Lung (tissue), 12 donors: Measurements from ENCODE around the gene CYGB. TPM values are rescaled to one million over a fixed set of nuclear protein-coding genes. Genes with fewer than 3 reads are reported as not detected.
"Not testable (repeated sequence)": the region's sequence is repeated elsewhere in the genome, so short reads cannot be mapped to it uniquely, and the experiment has no call there.

ENCODE experiments used
- ATAC-seq: fragments of 200-7000 bp; cut with Tn5 transposase; one replicate; pipeline ENCODE4 v1.9.1; 2020; ENCODE audit warnings: moderate number of reproducible peaks; ENCODE audit not compliant: insufficient read depth, low FRiP score
- DNase-seq, 3 donors: peaks; one replicate each; pipeline ENCODE4 v3.0.0-alpha.2; 2013 to 2017
- H3K27ac ChIP-seq, 2 donors: one replicate each; pipeline ENCODE4 v1.5.1; 2013; ENCODE audit warnings: mild to moderate bottlenecking in 2 of 2, moderate library complexity in 2 of 2, control low read depth in 1 of 2, inconsistent platforms in 1 of 2, low read depth in 1 of 2, low read length in 1 of 2
- H3K27me3 ChIP-seq, 3 donors: one replicate each; pipeline ENCODE4 v1.5.1; 2013; ENCODE audit warnings: low read length in 2 of 3; ENCODE audit not compliant: control insufficient read depth in 3 of 3, insufficient read depth in 3 of 3
- H3K36me3 ChIP-seq, 4 donors: one replicate each; pipeline ENCODE4 v1.5.1; 2013; ENCODE audit warnings: low read length in 4 of 4, mild to moderate bottlenecking in 1 of 4, moderate library complexity in 1 of 4; ENCODE audit not compliant: control insufficient read depth in 4 of 4, insufficient read depth in 4 of 4
- H3K4me1 ChIP-seq, 5 donors: one replicate each; pipeline ENCODE4 v1.5.1; 2013; ENCODE audit warnings: low read length in 5 of 5, mild to moderate bottlenecking in 2 of 5, moderate library complexity in 1 of 5; ENCODE audit not compliant: control insufficient read depth in 5 of 5, insufficient read depth in 5 of 5
- H3K4me3 ChIP-seq: one replicate; pipeline ENCODE4 v1.5.1; 2013; ENCODE audit warnings: mild to moderate bottlenecking, control low read depth, moderate library complexity
- H3K9ac ChIP-seq, 2 donors: one replicate each; pipeline ENCODE4 v1.5.1; 2013; ENCODE audit warnings: low read length in 2 of 2, control low read depth in 1 of 2; ENCODE audit not compliant: insufficient read depth in 1 of 2
- H3K9me3 ChIP-seq, 4 donors: one replicate each; pipeline ENCODE4 v1.5.1; 2013; ENCODE audit warnings: low read length in 3 of 4, mild to moderate bottlenecking in 1 of 4, moderate library complexity in 1 of 4; ENCODE audit not compliant: control insufficient read depth in 4 of 4, insufficient read depth in 3 of 4
- WGBS, 2 donors: extraction: QIAGEN DNeasy Blood & Tissue Kit; methylation state at CpG; one replicate each; pipeline ENCODE4 v1.1.7; 2013; 5-methylcytosine and 5-hydroxymethylcytosine counted together
- polyA plus RNA-seq, 2 donors: library from polyadenylated mRNA; stranded (reverse); fragments of 200-250 nt; gene quantifications; one replicate each; pipeline ENCODE4 v1.2.1, GENCODE V29; 2013
- total RNA-seq, 2 donors: library from RNA; depleted of rRNA in 1 of 2; stranded (reverse); fragments of >200 nt in 1 of 2; gene quantifications; one replicate each; pipeline ENCODE4 v1.2.1, GENCODE V29; 2014 to 2021
- TF ChIP-seq, protein P1 (sequence below): IDR thresholded peaks from 2 replicates; pipeline ENCODE4 v1.5.1; 2012; ENCODE audit warnings: mild to moderate bottlenecking; ENCODE audit errors: control extremely low read depth, extremely low read depth
- donor health status: control.
- donor health status: control.
- donor health status: Bipolar disorder and iron deficiency.
- donor health status: healthy.
- donor health status: DM: yes; HTN: yes; CAD: no.

CYGB gene
- total and polyA plus RNA-seq, 4 donors, result 15.9 to 30.4 (median 20.7) TPM

DNA sequence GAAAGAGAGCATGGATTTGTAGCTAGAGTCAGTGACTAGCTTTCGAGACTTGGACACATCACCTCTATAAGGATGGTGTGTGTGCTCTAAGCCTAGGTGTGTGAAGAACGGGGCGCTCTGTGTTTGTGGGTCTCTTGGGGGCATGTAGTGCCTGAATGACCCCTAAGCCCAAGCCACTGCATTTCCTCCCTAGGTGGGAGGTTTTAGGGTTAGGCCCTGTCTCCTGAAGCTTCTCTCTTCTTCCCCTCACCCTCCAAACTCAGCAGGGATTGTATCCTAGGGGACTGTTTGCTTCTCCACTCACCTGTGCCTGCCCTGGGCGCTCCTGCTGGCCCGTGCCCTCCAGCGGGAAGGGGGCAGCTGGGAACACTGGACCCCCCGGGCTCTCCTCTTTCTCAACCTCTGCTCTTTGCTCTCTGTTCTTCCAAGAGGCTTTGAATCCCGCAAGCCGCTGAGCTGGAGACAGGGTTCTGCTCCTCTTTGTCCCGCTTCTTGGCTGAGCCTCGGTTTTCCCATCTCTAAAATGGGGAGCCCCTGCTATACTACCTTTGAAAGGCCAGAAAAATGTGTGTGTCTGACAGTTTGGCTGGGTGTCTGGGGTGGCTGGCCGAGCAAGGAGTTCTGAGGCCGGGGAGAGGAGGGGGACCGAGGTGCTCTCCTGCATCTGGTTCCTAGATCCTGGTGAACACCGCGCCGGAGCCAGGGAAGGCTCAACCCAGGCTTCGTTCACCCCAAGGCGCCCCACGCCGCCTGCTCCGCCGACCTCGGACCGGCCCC lies 810 bp downstream of the CYGB start:
- peaks cover 0 to 12% (median 0%) of the 10 kb centered on the region in 3 donors for H3K27me3 ChIP-seq
- ATAC-seq (no peak), DNase-seq (no peak)
- H3K4me3 ChIP-seq, result peak overlapping the region; percentile 25
- TF ChIP-seq, protein P1, sequence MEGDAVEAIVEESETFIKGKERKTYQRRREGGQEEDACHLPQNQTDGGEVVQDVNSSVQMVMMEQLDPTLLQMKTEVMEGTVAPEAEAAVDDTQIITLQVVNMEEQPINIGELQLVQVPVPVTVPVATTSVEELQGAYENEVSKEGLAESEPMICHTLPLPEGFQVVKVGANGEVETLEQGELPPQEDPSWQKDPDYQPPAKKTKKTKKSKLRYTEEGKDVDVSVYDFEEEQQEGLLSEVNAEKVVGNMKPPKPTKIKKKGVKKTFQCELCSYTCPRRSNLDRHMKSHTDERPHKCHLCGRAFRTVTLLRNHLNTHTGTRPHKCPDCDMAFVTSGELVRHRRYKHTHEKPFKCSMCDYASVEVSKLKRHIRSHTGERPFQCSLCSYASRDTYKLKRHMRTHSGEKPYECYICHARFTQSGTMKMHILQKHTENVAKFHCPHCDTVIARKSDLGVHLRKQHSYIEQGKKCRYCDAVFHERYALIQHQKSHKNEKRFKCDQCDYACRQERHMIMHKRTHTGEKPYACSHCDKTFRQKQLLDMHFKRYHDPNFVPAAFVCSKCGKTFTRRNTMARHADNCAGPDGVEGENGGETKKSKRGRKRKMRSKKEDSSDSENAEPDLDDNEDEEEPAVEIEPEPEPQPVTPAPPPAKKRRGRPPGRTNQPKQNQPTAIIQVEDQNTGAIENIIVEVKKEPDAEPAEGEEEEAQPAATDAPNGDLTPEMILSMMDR, result no peak
- 61% methylated on average over 25 of the region's 25 CpGs for WGBS, 2 donors
- H3K9me3 ChIP-seq, result no peaks in the 10 kb centered on the region
- H3K27ac ChIP-seq, result peak overlapping the region; percentile 45 to 62
- H3K36me3 ChIP-seq, result peaks cover 0 to 4% (median 0%) of the 10 kb centered on the region in 4 donors
- H3K9ac ChIP-seq, result peak overlapping the region in 1 of 2 donors; percentile 23
- H3K4me1 ChIP-seq, result peaks cover 0 to 51% (median 13%) of the 10 kb centered on the region in 5 donors

- no peak overlapping the region for H3K9ac ChIP-seq
- peaks cover 0 to 51% (median 14%) of the 10 kb centered on the region in 5 donors for H3K4me1 ChIP-seq
- TF ChIP-seq, protein P1, result no peak
- ATAC-seq, result no peak
- DNase-seq, result no peak
- H3K36me3 ChIP-seq, result peaks cover 0 to 4% (median 0%) of the 10 kb centered on the region in 4 donors
- H3K9me3 ChIP-seq, result no peaks in the 10 kb centered on the region
- H3K4me3 ChIP-seq, result no peak overlapping the region
- peak overlapping the region in 1 of 2 donors; percentile 17 for H3K27ac ChIP-seq
- 88 to 89% methylated on average over 19 of the region's 19 CpGs for WGBS, 2 donors
- peaks cover 0 to 12% (median 0%) of the 10 kb centered on the region in 3 donors for H3K27me3 ChIP-seq
Measured at GRCh38 chr17:76535788-76536510, 1.6 kb downstream of the CYGB start.

DNA sequence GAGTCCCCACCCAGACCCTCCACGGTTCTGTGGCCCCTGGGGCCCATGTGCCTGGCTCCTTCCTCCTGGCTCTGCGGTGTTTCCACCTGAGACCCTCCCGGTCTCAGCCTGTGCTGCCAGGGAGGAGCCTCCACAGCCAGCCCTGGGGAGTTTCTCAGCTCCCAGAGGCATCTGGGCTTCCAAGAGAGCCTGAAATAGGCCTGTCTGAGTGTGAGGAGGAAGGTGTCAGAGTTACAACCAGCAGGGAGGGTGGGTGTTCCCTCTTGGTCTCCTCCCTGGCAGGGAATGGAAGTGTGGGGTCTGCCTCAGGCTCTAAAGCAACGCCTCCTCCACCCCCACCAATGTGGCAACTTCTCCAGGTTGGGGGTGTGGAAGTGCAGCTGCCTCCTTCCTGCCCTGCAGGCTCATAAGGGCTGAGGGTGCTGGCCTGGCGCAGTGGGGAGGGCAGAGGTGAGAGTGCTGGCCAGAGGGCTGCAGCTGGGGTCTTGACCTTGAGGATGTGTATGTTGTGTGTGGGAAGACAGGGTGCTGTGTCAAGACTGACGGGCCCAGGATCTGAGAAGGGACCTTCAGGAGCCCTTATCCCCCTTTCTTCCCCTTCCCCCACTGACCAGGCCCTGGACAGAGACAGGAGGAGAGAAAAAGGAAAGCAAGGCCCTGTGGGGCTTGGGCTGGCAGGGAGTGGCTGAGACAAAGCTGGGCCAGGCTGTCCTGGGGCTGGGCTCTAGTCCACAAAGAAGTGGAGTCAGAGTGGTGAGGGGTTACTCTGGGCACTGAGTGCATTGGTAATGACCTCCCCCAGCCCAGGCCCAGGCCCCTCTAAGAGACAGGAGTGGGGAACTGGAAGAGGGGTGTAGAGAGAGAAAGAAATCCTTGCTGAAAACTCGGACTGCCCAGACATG lies 2.4 kb downstream of the CYGB start:
- Histone ChIP-seq H3K4me3 (no peak overlapping the region), H3K27ac (no peak overlapping the region), H3K9ac (no peak overlapping the region), H3K4me1 (peaks cover 0 to 53% (median 17%) of the 10 kb centered on the region in 5 donors), H3K27me3 (peaks cover 0 to 12% (median 0%) of the 10 kb centered on the region in 3 donors), H3K9me3 (no peaks in the 10 kb centered on the region), H3K36me3 (peaks cover 0 to 4% (median 0%) of the 10 kb centered on the region in 4 donors)
- ATAC-seq, result no peak
- no peak for DNase-seq
- WGBS, 2 donors, result 76 to 81% methylated on average over 6 to 7 of the region's 7 CpGs
- TF ChIP-seq, protein P1, result no peak

DNA sequence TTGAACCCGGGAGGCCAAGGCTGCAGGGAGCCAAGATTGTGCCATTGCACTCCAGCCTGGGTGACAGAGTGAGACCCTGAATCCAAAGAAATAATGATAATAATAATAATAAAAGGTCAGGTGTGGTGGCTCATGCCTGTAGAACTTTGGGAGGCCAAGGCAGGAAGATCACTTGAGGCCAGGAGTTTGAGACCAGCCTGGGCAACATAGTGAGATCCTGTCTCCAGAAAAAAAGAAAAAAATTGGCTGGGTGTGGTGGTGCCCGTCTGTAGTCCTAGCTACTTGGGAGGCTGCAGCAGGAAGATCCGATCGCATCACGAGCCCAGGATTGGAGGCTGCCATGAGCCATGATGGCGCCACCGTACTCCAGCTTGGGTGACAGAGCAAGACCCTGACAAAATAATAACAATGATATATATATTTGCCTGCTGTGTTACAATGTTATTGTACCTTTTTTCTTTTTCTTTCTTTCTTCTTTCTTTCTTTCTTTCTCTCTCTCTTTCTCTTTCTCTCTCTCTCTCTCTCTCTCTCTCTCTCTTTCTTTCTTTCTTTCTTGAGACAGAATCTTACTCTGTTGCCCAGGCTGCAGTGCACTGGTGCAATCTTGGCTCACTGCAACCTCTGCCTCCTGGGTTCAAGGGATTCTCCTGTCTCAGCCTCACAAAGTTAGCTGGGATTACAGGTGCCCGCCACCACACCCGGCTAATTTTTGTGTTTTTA lies 3.7 kb downstream of the CYGB start:
- H3K9me3 ChIP-seq, ATAC-seq, H3K27me3 ChIP-seq, DNase-seq, H3K27ac ChIP-seq, H3K9ac ChIP-seq, H3K4me3 ChIP-seq, H3K36me3 ChIP-seq: not testable (repeated sequence)
- 94 to 99% methylated on average over 9 of the region's 9 CpGs for WGBS, 2 donors
- H3K4me1 ChIP-seq, result peaks cover 0 to 63% (median 23%) of the 10 kb centered on the region in 5 donors
